Activated naive CD4-positive, alpha-beta T cell treated with anti-CD3 and anti-CD28 coated beads, Interleukin-2, amount 10 ng/mL, durations not matched to agents 7 days and 5 days (primary cell): ENCODE results near the gene CCRL2.
"Not testable (repeated sequence)": the region's sequence is repeated elsewhere in the genome, so short reads cannot be mapped to it uniquely, and the experiment has no call there.

Experiments
- CTCF ChIA-PET: fragments of 350-600 bp; sonication (Branson Sonifier 250); formaldehyde crosslinking; loops from one replicate; lab custom pipeline; 2021; ENCODE audit warnings: antibody characterized with exemption; lab: Charles Lee
- DNase-seq: peaks from one replicate; pipeline ENCODE4 v3.0.0-alpha.2; 2020
- H3K27ac Mint-ChIP-seq: one replicate; pipeline ENCODE4 v1.8.0; 2021; ENCODE audit warnings: mild to moderate bottlenecking, moderate library complexity, mixed read lengths
- H3K27me3 Mint-ChIP-seq: one replicate; pipeline ENCODE4 v1.8.0; 2021; ENCODE audit warnings: mild to moderate bottlenecking, mixed read lengths
- H3K36me3 Mint-ChIP-seq: one replicate; pipeline ENCODE4 v1.8.0; 2021; ENCODE audit warnings: mixed read lengths
- H3K4me1 Mint-ChIP-seq: one replicate; pipeline ENCODE4 v1.8.0; 2021; ENCODE audit warnings: mixed read lengths
- H3K4me3 Mint-ChIP-seq: one replicate; pipeline ENCODE4 v1.8.0; 2021; ENCODE audit warnings: mild to moderate bottlenecking, moderate library complexity, mixed read lengths
- H3K9me3 Mint-ChIP-seq: one replicate; pipeline ENCODE4 v1.8.0; 2021; ENCODE audit warnings: mixed read lengths

The CCRL2 gene

DNA sequence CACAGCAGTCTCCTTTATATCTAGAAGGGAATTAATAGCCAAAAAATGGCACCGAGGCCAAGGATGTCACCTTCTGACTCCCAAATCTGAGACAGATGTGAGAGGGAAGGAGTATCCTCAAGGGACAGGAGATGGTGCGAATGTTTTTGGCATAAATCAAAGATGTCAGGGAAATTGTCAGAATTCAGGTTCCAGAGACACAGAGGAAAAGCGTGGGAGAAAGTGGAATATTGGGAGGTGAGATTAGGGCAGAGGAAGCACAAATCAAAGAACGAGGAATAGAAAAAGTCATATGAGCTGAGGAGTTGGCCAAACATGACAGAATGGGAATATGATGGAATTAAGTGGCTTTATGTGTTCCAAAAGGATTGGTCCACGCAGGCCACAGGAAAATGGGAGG, 6.2 kb upstream of the CCRL2 start:
- CTCF ChIA-PET, result interaction anchor here (2.3 kb wide), 1 partner anchor 23 kb away, joined by 6 read pairs; no protein-coding TSS in a partner anchor
- peaks cover 18% of the 10 kb centered on the region for H3K4me1 Mint-ChIP-seq
- H3K9me3 Mint-ChIP-seq, result peaks cover 5% of the 10 kb centered on the region
- H3K27me3 Mint-ChIP-seq, result peaks cover 21% of the 10 kb centered on the region
- no peak overlapping the region for H3K27ac Mint-ChIP-seq
- DNase-seq, result no peak
- no peaks in the 10 kb centered on the region for H3K36me3 Mint-ChIP-seq
- H3K4me3 Mint-ChIP-seq, result no peak overlapping the region

DNA sequence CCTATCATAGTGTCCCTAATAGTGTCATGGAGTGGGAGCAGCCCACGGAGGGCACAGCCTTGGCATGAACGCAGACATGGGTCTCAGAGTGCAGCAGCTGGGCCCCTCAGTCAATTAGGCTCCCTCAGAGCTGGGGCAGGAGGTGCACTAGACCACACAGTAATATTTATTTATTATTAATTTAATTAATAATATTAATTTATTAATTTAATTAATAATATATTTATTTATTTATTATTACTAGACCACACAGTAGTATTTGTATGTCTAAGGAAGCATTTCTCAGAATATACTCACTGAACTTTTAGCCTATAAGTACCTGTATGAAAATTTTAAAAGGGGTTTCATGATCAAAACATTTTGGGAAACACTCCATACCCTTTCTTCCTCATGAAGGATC, 5.5 kb upstream of the CCRL2 start:
- no peak for DNase-seq
- Mint-ChIP-seq H3K9me3 (peaks cover 5% of the 10 kb centered on the region), H3K27ac (no peak overlapping the region), H3K36me3 (peaks cover under 1% of the 10 kb centered on the region), H3K4me3 (no peak overlapping the region), H3K27me3 (peaks cover 24% of the 10 kb centered on the region), H3K4me1 (peaks cover 17% of the 10 kb centered on the region)
- CTCF ChIA-PET, result interaction anchor here (2.3 kb wide), 1 partner anchor 24 kb away, joined by 6 read pairs; no protein-coding TSS in a partner anchor

DNA sequence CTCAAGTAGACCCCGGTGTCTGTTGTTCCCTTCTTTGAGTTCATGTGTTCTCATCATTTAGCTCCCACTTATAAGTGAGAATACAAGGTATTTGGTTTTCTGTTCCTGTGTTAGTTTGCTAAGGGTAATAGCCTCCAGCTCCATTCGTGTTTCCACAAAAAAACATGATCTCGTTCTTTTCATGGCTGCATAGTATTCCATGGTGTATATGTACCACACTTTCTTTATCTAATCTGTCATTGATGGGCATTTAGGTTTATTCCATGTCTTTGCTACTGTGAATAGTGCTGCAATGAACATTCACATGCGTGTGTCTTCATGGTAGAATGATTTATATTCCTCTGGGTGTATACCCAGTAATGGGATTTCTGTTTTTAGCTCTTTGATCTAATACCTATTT, 4.2 kb upstream of the CCRL2 start:
- not testable (repeated sequence) for H3K36me3 Mint-ChIP-seq, H3K27ac Mint-ChIP-seq, DNase-seq, H3K4me3 Mint-ChIP-seq, H3K9me3 Mint-ChIP-seq
- Mint-ChIP-seq H3K4me1 (peaks cover 25% of the 10 kb centered on the region), H3K27me3 (peaks cover 23% of the 10 kb centered on the region)
- CTCF ChIA-PET, result interaction anchor here (2.3 kb wide), 1 partner anchor 25 kb away, joined by 6 read pairs; no protein-coding TSS in a partner anchor

DNA sequence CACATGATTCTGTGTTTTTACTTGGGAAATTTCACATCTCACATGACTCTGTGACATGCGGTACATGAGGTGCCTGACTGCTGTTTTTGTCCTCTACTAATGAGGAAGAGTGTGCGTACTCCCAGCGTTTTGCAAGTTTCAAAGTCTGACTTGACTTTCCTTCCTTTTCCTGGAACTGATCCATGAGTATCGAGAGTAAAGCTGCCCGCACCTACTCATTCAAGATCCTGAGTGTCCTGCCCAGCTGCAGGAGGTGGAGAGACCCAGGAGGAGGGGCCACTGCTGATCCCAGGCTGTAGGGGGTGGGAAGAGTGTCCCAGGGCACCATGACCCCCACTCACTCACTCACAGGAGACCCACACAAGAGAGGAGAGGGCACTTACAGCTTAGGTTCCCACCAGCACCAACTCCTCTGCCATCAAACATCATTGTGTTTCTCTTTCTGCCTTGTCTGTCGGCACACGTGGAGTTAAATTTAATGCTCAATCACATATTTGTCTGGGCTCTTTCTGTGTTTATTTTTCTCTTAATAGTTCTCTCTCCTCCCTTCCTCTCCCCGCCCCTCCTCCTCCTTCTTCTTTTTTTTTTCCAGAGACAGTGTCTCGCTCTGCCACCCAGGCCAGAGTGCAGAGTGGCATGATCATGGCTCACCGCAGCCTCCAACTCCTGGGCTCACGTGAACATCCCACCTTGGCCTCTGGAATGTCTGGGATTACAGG, 1.6 kb upstream of the CCRL2 start:
- CTCF ChIA-PET, result no interaction called here
- Mint-ChIP-seq H3K27ac (peak overlapping the region; percentile 46), H3K4me3 (no peak overlapping the region)

DNA sequence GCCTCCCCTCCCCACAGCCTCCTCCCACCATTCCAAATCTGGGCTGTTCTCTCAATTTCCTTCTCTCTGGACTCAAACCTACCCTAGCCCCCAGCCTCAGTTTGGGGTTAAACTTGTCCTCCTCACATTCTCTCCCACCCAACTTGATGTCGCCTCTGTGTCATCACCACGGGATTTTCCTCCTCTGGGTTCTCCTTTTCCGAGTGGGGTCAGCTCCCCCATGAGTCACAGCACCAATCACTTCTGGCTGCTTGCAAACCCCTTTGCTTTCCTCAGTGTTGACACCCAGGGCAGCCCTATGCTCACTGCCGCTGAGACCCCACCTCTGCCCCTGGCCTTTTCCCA, 644 bp upstream of the CCRL2 start:
- Mint-ChIP-seq H3K27ac (peak overlapping the region; percentile 91), H3K9me3 (peaks cover 5% of the 10 kb centered on the region), H3K36me3 (peaks cover 21% of the 10 kb centered on the region), H3K27me3 (peaks cover 23% of the 10 kb centered on the region), H3K4me3 (peak overlapping the region; percentile 77), H3K4me1 (peaks cover 48% of the 10 kb centered on the region)
- CTCF ChIA-PET, result interaction anchor here (0.6 to 2.3 kb wide), 2 partner anchors 10 to 535 kb away, joined by 5 to 6 read pairs; no protein-coding TSS in a partner anchor
- DNase-seq, result no peak

More for the DNA sequence above, 1.6 kb upstream of the CCRL2 start:
- peaks cover 5% of the 10 kb centered on the region for H3K9me3 Mint-ChIP-seq
- no peak for DNase-seq
- peaks cover 21% of the 10 kb centered on the region for H3K36me3 Mint-ChIP-seq
- H3K27me3 Mint-ChIP-seq, result peaks cover 23% of the 10 kb centered on the region
- H3K4me1 Mint-ChIP-seq, result peaks cover 48% of the 10 kb centered on the region

DNA sequence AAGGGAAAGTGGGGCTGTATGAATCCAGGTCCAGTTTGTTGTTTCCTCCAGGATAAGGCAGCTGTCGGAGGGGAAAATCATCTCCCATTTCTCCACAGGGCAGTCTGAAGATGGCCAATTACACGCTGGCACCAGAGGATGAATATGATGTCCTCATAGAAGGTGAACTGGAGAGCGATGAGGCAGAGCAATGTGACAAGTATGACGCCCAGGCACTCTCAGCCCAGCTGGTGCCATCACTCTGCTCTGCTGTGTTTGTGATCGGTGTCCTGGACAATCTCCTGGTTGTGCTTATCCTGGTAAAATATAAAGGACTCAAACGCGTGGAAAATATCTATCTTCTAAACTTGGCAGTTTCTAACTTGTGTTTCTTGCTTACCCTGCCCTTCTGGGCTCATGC, 911 bp downstream of the CCRL2 start:
- Mint-ChIP-seq H3K4me3 (peak overlapping the region; percentile 77), H3K27me3 (peaks cover 26% of the 10 kb centered on the region), H3K4me1 (peaks cover 48% of the 10 kb centered on the region), H3K27ac (peak overlapping the region; percentile 91), H3K9me3 (peaks cover 2% of the 10 kb centered on the region), H3K36me3 (peaks cover 21% of the 10 kb centered on the region)
- no peak for DNase-seq
- CTCF ChIA-PET, result interaction anchor here (0.9 to 2.3 kb wide), 5 partner anchors 9 to 199 kb away, joined by 3 to 5 read pairs (median 3); partner anchors contain the start of gene CCR1

DNA sequence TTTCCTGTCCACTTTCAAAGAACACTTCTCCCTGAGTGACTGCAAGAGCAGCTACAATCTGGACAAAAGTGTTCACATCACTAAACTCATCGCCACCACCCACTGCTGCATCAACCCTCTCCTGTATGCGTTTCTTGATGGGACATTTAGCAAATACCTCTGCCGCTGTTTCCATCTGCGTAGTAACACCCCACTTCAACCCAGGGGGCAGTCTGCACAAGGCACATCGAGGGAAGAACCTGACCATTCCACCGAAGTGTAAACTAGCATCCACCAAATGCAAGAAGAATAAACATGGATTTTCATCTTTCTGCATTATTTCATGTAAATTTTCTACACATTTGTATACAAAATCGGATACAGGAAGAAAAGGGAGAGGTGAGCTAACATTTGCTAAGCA, 1.8 kb downstream of the CCRL2 start:
- CTCF ChIA-PET, result no interaction called here
- Mint-ChIP-seq H3K27me3 (peaks cover 20% of the 10 kb centered on the region), H3K27ac (no peak overlapping the region), H3K9me3 (no peaks in the 10 kb centered on the region), H3K4me3 (no peak overlapping the region), H3K4me1 (peaks cover 48% of the 10 kb centered on the region), H3K36me3 (peaks cover 21% of the 10 kb centered on the region)
- no peak for DNase-seq

DNA sequence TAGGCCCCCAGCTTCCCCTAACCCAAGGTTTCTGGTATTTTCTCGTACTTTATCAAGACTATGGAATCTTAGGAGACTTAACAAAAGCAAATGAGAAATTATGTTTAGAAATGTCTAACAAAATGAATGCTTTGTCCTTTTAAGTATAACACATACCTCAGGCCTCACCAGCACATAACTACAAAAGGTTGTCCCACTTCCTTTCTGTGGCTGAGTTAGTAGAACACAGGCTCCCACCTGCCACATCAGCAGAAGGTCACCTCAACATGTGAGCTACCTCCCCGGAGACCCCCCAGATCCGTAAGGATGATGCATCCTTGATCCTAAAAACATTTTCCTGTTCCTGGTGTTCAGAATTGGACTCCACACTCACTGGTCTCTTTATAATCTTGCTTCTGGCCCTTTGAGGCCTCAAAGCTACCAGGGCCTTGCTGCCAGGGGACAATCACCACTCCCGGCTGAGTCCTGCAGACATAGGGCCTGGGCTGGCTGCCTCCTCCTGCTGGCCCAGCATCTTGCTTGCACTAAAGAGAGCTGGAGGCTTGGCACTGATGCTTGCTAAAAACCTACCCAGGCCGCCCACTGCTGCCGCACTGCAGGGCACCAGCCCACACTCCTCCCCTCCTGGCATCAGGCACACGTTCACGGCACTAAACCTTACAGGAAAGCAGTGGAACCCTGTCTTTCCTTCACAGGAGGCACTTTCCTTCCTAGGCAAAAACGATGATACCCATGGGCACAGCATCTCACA, 2.9 kb downstream of the CCRL2 start:
- peaks cover 48% of the 10 kb centered on the region for H3K4me1 Mint-ChIP-seq
- CTCF ChIA-PET, result no interaction called here
- H3K36me3 Mint-ChIP-seq, result peaks cover 21% of the 10 kb centered on the region
- H3K27me3 Mint-ChIP-seq, result peaks cover 17% of the 10 kb centered on the region
- no peak for DNase-seq
- no peaks in the 10 kb centered on the region for H3K9me3 Mint-ChIP-seq
- no peak overlapping the region for H3K4me3 Mint-ChIP-seq
- H3K27ac Mint-ChIP-seq, result no peak overlapping the region

DNA sequence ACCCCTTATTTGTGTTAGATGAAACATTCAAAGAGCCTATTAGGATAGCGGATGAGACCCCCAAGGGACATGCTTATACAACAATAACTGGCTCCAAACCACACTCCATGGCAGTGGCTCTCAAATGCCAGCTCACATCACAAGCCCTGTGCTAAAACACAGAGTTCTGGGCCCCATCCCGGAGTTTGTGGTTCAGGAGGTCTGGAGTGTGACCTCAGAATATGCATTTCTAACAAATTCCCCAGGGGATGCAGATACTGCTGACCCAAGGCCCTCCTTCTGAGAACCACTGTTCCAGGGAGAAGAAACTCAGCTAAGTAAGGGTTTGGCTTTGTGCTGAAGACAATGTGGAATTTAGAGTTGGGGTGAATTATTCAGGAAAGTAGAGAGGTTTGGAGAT, 3.6 kb downstream of the CCRL2 start:
- Mint-ChIP-seq H3K27ac (no peak overlapping the region), H3K27me3 (peaks cover 12% of the 10 kb centered on the region), H3K36me3 (peaks cover 21% of the 10 kb centered on the region), H3K9me3 (no peaks in the 10 kb centered on the region), H3K4me1 (peaks cover 43% of the 10 kb centered on the region), H3K4me3 (no peak overlapping the region)
- no peak for DNase-seq
- CTCF ChIA-PET, result no interaction called here

DNA sequence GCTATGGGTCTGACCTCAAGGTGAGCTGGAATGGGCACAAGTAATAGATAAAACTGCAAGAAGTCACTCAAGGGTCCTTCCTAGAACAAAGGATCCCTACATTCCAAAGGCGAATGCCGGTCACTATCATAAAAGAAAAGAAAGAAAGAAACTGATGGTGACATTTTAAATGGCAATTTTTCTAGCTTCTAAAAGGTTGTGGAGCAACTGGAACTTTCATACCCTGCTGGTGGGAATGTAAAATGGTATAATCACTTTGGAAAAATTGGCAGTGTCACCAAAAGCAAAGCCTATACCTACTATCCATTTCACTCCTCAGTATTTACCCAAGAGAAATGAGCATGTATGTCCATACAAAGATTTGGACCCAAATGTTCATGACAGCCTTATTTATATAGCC, 4.2 kb downstream of the CCRL2 start:
- H3K4me1 Mint-ChIP-seq, result peaks cover 43% of the 10 kb centered on the region
- no peaks in the 10 kb centered on the region for H3K9me3 Mint-ChIP-seq
- DNase-seq, result no peak
- H3K36me3 Mint-ChIP-seq, result peaks cover 21% of the 10 kb centered on the region
- H3K27me3 Mint-ChIP-seq, result peaks cover 9% of the 10 kb centered on the region
- CTCF ChIA-PET, result interaction anchor here (0.6 to 1.1 kb wide), 2 partner anchors 10 to 910 kb away, joined by 3 to 4 read pairs; no protein-coding TSS in a partner anchor
- no peak overlapping the region for H3K4me3 Mint-ChIP-seq
- no peak overlapping the region for H3K27ac Mint-ChIP-seq

DNA sequence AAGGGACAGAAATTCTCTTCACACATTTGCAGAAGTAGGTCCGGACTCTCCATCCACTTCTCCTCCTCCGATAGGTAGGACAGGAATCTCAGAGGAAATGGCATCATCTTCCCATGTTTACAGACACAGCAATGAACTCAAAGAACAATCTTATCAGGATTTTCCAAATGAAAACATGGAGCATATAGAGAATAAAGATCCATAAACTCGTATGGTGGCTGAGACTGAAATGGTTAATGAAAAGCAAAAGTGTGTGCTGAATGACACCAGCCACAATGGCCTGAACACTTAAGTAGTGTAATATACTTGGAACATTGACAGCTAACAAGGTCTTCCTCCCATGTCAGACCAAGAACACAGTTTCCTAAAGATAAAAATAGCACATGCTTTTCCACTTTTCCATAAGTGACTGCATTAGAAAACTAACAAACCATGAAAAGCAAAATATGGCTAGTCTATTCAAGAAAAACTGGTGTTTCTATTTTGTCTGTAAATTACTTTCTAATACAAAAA, 5.8 kb downstream of the CCRL2 start:
- no peaks in the 10 kb centered on the region for H3K9me3 Mint-ChIP-seq
- DNase-seq, result no peak
- peaks cover 16% of the 10 kb centered on the region for H3K36me3 Mint-ChIP-seq
- CTCF ChIA-PET, result interaction anchor here (0.7 kb wide), 1 partner anchor 27 kb away, joined by 3 read pairs; no protein-coding TSS in a partner anchor
- peaks cover 31% of the 10 kb centered on the region for H3K4me1 Mint-ChIP-seq
- H3K27me3 Mint-ChIP-seq, result peaks cover 3% of the 10 kb centered on the region
- H3K27ac Mint-ChIP-seq, result no peak overlapping the region
- no peak overlapping the region for H3K4me3 Mint-ChIP-seq

DNA sequence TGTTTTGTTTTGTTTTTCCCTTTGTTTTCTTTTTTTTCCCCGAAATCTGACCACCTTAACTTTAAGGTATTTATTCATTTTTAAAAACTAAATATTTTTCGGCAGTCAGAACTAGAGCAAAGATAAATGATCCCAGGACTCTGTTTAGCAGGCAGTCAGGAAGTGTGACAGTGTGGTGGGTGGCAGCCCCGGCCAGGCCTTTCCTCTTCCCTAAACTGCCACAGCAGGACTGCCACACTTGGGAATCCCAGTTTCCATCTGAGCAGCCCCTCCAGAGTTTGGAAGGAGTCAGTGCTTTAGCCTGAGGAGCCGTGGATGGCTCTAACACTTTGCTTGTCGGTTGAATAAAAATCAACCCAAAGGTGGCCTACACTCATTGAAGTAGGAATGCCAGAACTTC, 6.9 kb downstream of the CCRL2 start:
- H3K4me3 Mint-ChIP-seq, result no peak overlapping the region
- DNase-seq, result no peak
- H3K4me1 Mint-ChIP-seq, result peaks cover 19% of the 10 kb centered on the region
- CTCF ChIA-PET, result interaction anchor here (1.3 kb wide), 1 partner anchor 36 kb away, joined by 5 read pairs; no protein-coding TSS in a partner anchor
- peaks cover 7% of the 10 kb centered on the region for H3K36me3 Mint-ChIP-seq
- H3K9me3 Mint-ChIP-seq, result no peaks in the 10 kb centered on the region
- H3K27me3 Mint-ChIP-seq, result peaks cover 3% of the 10 kb centered on the region
- no peak overlapping the region for H3K27ac Mint-ChIP-seq

DNA sequence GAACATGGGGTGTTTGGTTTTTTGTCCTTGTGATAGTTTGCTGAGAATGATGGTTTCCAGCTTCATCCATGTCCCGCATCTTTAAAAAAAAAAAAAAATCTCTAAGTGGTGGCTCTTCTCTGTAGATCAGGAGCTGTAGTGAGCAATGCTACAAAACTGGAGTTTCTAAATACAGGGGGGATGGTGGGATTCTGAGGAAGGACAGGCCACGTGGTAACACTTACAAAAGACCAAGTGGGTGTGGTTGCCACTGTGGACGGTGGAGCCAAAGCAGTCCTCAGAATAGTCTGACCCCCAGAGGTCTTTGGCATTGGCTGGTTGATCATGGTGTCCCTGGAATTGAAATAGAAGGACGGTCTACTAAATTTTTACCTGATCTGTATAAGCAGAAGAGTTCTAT, 7.7 kb downstream of the CCRL2 start:
- H3K4me1 Mint-ChIP-seq, result peaks cover 13% of the 10 kb centered on the region
- H3K36me3 Mint-ChIP-seq, result peaks cover under 1% of the 10 kb centered on the region
- no peak overlapping the region for H3K27ac Mint-ChIP-seq
- DNase-seq, result no peak
- CTCF ChIA-PET, result interaction anchor here (1.3 kb wide), 1 partner anchor 37 kb away, joined by 5 read pairs; no protein-coding TSS in a partner anchor
- no peaks in the 10 kb centered on the region for H3K9me3 Mint-ChIP-seq
- peaks cover 3% of the 10 kb centered on the region for H3K27me3 Mint-ChIP-seq
- no peak overlapping the region for H3K4me3 Mint-ChIP-seq

DNA sequence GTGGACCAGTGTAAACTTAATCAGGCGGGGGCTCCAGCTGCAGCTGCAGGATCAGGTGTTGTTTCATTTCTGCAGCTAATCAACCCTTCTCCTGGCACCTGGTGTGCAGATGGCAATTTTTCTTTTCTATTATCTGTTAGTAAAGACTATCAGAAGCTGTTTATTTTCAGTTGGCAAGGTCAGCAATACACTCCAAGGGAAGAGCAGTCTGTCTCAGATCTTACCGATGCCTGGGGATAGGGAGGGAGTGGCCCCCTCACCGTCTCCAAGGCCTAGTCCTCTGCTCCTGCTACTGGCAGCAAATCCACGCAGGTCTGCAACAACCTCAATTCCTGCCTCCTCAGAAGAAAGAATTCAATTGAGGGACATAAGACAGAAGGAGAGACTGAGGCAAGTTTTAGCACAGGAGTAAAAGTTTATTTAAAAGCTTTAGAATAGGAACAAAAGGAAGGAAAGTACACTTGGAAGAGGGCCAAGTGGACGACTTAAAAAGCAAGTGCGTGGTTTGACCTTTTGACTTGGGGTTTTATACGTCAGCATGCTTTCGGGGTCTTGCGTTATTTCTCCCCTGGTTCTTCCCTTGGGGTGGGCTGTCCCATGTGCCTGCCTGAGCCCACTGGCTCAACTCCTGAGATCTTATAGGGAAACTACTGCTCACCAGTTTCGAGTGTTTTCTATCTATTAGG, 9.2 kb downstream of the CCRL2 start:
- no peaks in the 10 kb centered on the region for H3K36me3 Mint-ChIP-seq
- peaks cover 7% of the 10 kb centered on the region for H3K4me1 Mint-ChIP-seq
- H3K27ac Mint-ChIP-seq, result no peak overlapping the region
- CTCF ChIA-PET, result interaction anchor here (0.8 kb wide), 1 partner anchor 9 kb away, joined by 3 read pairs; the partner anchor contains the start of genes CCR5AS and CCRL2
- no peak for DNase-seq
- H3K27me3 Mint-ChIP-seq, result peaks cover 3% of the 10 kb centered on the region
- no peak overlapping the region for H3K4me3 Mint-ChIP-seq
- no peaks in the 10 kb centered on the region for H3K9me3 Mint-ChIP-seq
